ENCODE results near the gene QRICH2. TPM values are rescaled to one million over a fixed set of nuclear protein-coding genes. Genes with fewer than 3 reads are reported as not detected.

The QRICH2 gene
- polyA plus RNA-seq, 1 experiment, result 3.4 TPM

GRCh38 chr17:76297436-76297835 lies 10.6 kb downstream of the QRICH2 start:
- Histone ChIP-seq H3K4me3 (ENCODE audit: low read depth, low read length) (no peak overlapping the region), H3K36me3 (ENCODE audit: control insufficient read depth, insufficient read depth, low read length) (peaks cover 2% of the 10 kb centered on the region; the same call in 1 of the 2 replicates), H3K27me3 (ENCODE audit: control insufficient read depth, insufficient read depth, low read length) (no peaks in the 10 kb centered on the region)
- ChIA-PET CTCF (interaction anchor here (1.2 to 14.3 kb wide), 10 partner anchors 9 to 284 kb away, joined by 3 to 203 read pairs (median 11); partner anchors contain the start of gene SPHK1), POLR2A (no interaction called here)
- TF ChIP-seq CTCF (IDR thresholded peaks at IDR 0.05; ENCODE audit: insufficient read depth, low read depth, low read length), result no peak
- DNase-seq (ENCODE audit: low read depth), result no peak

GRCh38 chr17:76296889-76297288 lies 11.2 kb downstream of the QRICH2 start:
- H3K36me3 ChIP-seq (ENCODE audit: control insufficient read depth, insufficient read depth, low read length), result peaks cover 3% of the 10 kb centered on the region; the same call in 1 of the 2 replicates
- TF ChIP-seq CTCF (IDR thresholded peaks at IDR 0.05; ENCODE audit: insufficient read depth, low read depth, low read length), result no peak
- CTCF ChIA-PET, result interaction anchor here (1.2 to 14.3 kb wide), 4 partner anchors 8 to 111 kb away, joined by 3 to 203 read pairs (median 21); no protein-coding TSS in a partner anchor
- no peaks in the 10 kb centered on the region for H3K27me3 ChIP-seq (ENCODE audit: control insufficient read depth, insufficient read depth, low read length)
- no peak for DNase-seq (ENCODE audit: low read depth)
- POLR2A ChIA-PET, result no interaction called here
- no peak overlapping the region for H3K4me3 ChIP-seq (ENCODE audit: low read depth, low read length)

GRCh38 chr17:76296186-76296585 lies 11.9 kb downstream of the QRICH2 start:
- TF ChIP-seq CTCF (IDR thresholded peaks at IDR 0.05; ENCODE audit: insufficient read depth, low read depth, low read length), result no peak
- POLR2A ChIA-PET, result no interaction called here
- Histone ChIP-seq H3K4me3 (ENCODE audit: low read depth, low read length) (no peak overlapping the region), H3K27me3 (ENCODE audit: control insufficient read depth, insufficient read depth, low read length) (no peaks in the 10 kb centered on the region), H3K36me3 (ENCODE audit: control insufficient read depth, insufficient read depth, low read length) (peaks cover 4% of the 10 kb centered on the region; the same call in 1 of the 2 replicates)
- CTCF ChIA-PET, result interaction anchor here (1.2 to 14.3 kb wide), 7 partner anchors 8 to 173 kb away, joined by 3 to 203 read pairs (median 5); no protein-coding TSS in a partner anchor
- DNase-seq (ENCODE audit: low read depth), result no peak

- no peak for DNase-seq (ENCODE audit: low read depth)
- ChIA-PET CTCF (interaction anchor here (1.0 to 1.6 kb wide), 2 partner anchors 105 to 279 kb away, joined by 4 read pairs; no protein-coding TSS in a partner anchor), POLR2A (no interaction called here)
Observed at GRCh38 chr17:76293106-76293505, 15.0 kb downstream of the QRICH2 start.

GRCh38 chr17:76292567-76292966 lies 15.5 kb downstream of the QRICH2 start:
- H3K27me3 ChIP-seq (ENCODE audit: control insufficient read depth, insufficient read depth, low read length), result no peaks in the 10 kb centered on the region
- H3K4me3 ChIP-seq (ENCODE audit: low read depth, low read length), result no peak overlapping the region
- TF ChIP-seq CTCF (IDR thresholded peaks at IDR 0.05; ENCODE audit: insufficient read depth, low read depth, low read length), result no peak
- POLR2A ChIA-PET, result no interaction called here
- CTCF ChIA-PET, result no interaction called here
- peaks cover 4% of the 10 kb centered on the region for H3K36me3 ChIP-seq (ENCODE audit: control insufficient read depth, insufficient read depth, low read length)
- no peak for DNase-seq (ENCODE audit: low read depth)

More at GRCh38 chr17:76293106-76293505, 15.0 kb downstream of the QRICH2 start:
- H3K4me3 ChIP-seq (ENCODE audit: low read depth, low read length), result no peak overlapping the region
- TF ChIP-seq CTCF (IDR thresholded peaks at IDR 0.05; ENCODE audit: insufficient read depth, low read depth, low read length), result no peak
- no peaks in the 10 kb centered on the region for H3K27me3 ChIP-seq (ENCODE audit: control insufficient read depth, insufficient read depth, low read length)
- H3K36me3 ChIP-seq (ENCODE audit: control insufficient read depth, insufficient read depth, low read length), result peaks cover 4% of the 10 kb centered on the region; the same call in 1 of the 2 replicates
